SU-DHL-6 (cell line): ENCODE results near the gene NKD1.

Source experiments
- H2AFZ ChIP-seq: fragments of 200-600 bp; sonication (generic); 2 replicates; pipeline ENCODE4 v1.6.1; 2014; ENCODE audit warnings: low read depth, mild to moderate bottlenecking, moderate library complexity, mixed read lengths, antibody characterized with exemption, low read length; ENCODE audit not compliant: severe bottlenecking
- H3F3A ChIP-seq: fragments of 200-600 bp; shearing (Covaris generic); 2 replicates; pipeline ENCODE4 v1.6.0; 2016; ENCODE audit warnings: antibody characterized with exemption, mild to moderate bottlenecking; ENCODE audit not compliant: insufficient read depth
- H3K27ac ChIP-seq: fragments of 200-600 bp; sonication (generic); 2 replicates; pipeline ENCODE4 v1.5.1; 2016; ENCODE audit warnings: low read depth, mild to moderate bottlenecking, low read length, moderate library complexity, mixed read lengths
- H3K27me3 ChIP-seq: fragments of 200-600 bp; sonication (generic), shearing (Covaris generic); 2 replicates; pipeline ENCODE4 v1.6.0; 2014; ENCODE audit warnings: mild to moderate bottlenecking, low read length
- H3K36me3 ChIP-seq: fragments of 200-600 bp; sonication (generic); 2 replicates; pipeline ENCODE4 v1.6.1; 2014; ENCODE audit warnings: mild to moderate bottlenecking, low read length, mixed read lengths
- H3K4me2 ChIP-seq: fragments of 300-600, 200-600 bp; shearing (Covaris generic), sonication (generic); 2 replicates; pipeline ENCODE4 v1.6.0; 2014; ENCODE audit warnings: low read length, low read depth, mild to moderate bottlenecking; ENCODE audit not compliant: poor library complexity, severe bottlenecking
- H3K4me3 ChIP-seq: fragments of 200-600 bp; sonication (generic); 2 replicates; pipeline ENCODE4 v1.5.1; 2014; ENCODE audit warnings: antibody characterized with exemption, low read length, mild to moderate bottlenecking, mixed read lengths; ENCODE audit not compliant: insufficient read depth, poor library complexity, severe bottlenecking
- H3K79me2 ChIP-seq: fragments of 200-600 bp; sonication (generic); 2 replicates; pipeline ENCODE4 v1.6.1; 2014; ENCODE audit warnings: mild to moderate bottlenecking, low read length, moderate library complexity; ENCODE audit not compliant: insufficient read depth
- H3K9ac ChIP-seq: fragments of 200-600 bp; sonication (generic); 2 replicates; pipeline ENCODE4 v1.7.0; 2014; ENCODE audit warnings: mild to moderate bottlenecking, low read length
- H3K9me2 ChIP-seq: fragments of 200-600 bp; sonication (generic); replicated peaks from 2 replicates; pipeline ENCODE4 v1.6.1; 2014; ENCODE audit warnings: low read length; ENCODE audit not compliant: insufficient read depth
- H3K9me3 ChIP-seq: fragments of 200-600 bp; sonication (generic); 2 replicates; pipeline ENCODE4 v1.6.1; 2014; ENCODE audit warnings: low read length, mixed read lengths; ENCODE audit not compliant: insufficient read depth
- H4K20me1 ChIP-seq: fragments of 200-600 bp; sonication (generic); 2 replicates; pipeline ENCODE4 v1.6.1; 2014; ENCODE audit warnings: low read depth, mild to moderate bottlenecking, antibody characterized with exemption, low read length, moderate library complexity, mixed read lengths
- EZH2phosphoT487 ChIP-seq: fragments of 200-600 bp; sonication (generic), shearing (Covaris generic); conservative IDR thresholded peaks from 2 replicates; pipeline ENCODE4 v1.6.1; 2018; ENCODE audit warnings: mild to moderate bottlenecking, antibody characterized with exemption, low read length, moderate library complexity, mixed read lengths
- TF ChIP-seq, protein P1 (sequence below): fragments of 200-600 bp; sonication (generic); IDR thresholded peaks from one replicate; pipeline ENCODE4 v1.5.1; 2017; ENCODE audit warnings: antibody characterized with exemption, mild to moderate bottlenecking, low read length, moderate library complexity; ENCODE audit not compliant: insufficient read depth, poor library complexity, severe bottlenecking

Gene NKD1

GRCh38 chr16:50585331-50585776 is 37.2 kb downstream of the NKD1 start:
- H3K9me3 ChIP-seq = no peaks in the 10 kb centered on the region
- H3K9ac ChIP-seq = no peak overlapping the region
- no peaks in the 10 kb centered on the region for H3K79me2 ChIP-seq
- TF ChIP-seq, protein P1, sequence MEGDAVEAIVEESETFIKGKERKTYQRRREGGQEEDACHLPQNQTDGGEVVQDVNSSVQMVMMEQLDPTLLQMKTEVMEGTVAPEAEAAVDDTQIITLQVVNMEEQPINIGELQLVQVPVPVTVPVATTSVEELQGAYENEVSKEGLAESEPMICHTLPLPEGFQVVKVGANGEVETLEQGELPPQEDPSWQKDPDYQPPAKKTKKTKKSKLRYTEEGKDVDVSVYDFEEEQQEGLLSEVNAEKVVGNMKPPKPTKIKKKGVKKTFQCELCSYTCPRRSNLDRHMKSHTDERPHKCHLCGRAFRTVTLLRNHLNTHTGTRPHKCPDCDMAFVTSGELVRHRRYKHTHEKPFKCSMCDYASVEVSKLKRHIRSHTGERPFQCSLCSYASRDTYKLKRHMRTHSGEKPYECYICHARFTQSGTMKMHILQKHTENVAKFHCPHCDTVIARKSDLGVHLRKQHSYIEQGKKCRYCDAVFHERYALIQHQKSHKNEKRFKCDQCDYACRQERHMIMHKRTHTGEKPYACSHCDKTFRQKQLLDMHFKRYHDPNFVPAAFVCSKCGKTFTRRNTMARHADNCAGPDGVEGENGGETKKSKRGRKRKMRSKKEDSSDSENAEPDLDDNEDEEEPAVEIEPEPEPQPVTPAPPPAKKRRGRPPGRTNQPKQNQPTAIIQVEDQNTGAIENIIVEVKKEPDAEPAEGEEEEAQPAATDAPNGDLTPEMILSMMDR = no peak
- no peak for TF ChIP-seq EZH2phosphoT487
- no peaks in the 10 kb centered on the region for H3K27me3 ChIP-seq
- no peaks in the 10 kb centered on the region for H3F3A ChIP-seq
- H3K4me2 ChIP-seq = no peak overlapping the region
- no peak overlapping the region for H3K27ac ChIP-seq
- H4K20me1 ChIP-seq = no peaks in the 10 kb centered on the region
- no peak overlapping the region for H3K4me3 ChIP-seq
- H3K9me2 ChIP-seq = no peaks in the 10 kb centered on the region
- H2AFZ ChIP-seq = no peak overlapping the region
- no peaks in the 10 kb centered on the region for H3K36me3 ChIP-seq

DNA sequence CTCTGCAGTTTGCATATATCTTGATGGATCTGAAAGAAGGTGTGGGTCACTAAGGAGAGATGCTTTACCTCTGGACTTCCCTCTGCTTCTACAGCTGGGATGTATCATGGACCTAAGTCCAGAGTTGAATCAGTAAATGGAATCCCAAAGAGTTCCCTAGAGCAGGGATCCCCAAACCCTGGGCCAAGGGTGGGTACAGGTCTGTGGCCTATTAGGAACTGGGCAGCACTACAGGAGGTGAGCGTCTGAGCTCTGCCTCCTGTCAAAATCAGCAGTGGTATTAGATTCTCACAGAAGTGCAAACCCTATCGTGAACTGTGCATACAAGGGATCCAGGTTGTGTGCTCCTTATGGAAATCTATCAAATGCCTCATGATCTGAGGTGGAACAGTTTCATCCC is 39.3 kb downstream of the NKD1 start:
- H3K4me3 ChIP-seq = no peak overlapping the region
- no peak overlapping the region for H2AFZ ChIP-seq
- no peak for TF ChIP-seq EZH2phosphoT487
- TF ChIP-seq, protein P1 = no peak
- no peaks in the 10 kb centered on the region for H3K27me3 ChIP-seq
- H4K20me1 ChIP-seq = no peaks in the 10 kb centered on the region
- no peaks in the 10 kb centered on the region for H3K9me3 ChIP-seq
- H3K79me2 ChIP-seq = no peaks in the 10 kb centered on the region
- no peaks in the 10 kb centered on the region for H3F3A ChIP-seq
- H3K4me2 ChIP-seq = no peak overlapping the region
- H3K9me2 ChIP-seq = no peaks in the 10 kb centered on the region
- no peak overlapping the region for H3K27ac ChIP-seq
- no peaks in the 10 kb centered on the region for H3K36me3 ChIP-seq
- no peak overlapping the region for H3K9ac ChIP-seq

DNA sequence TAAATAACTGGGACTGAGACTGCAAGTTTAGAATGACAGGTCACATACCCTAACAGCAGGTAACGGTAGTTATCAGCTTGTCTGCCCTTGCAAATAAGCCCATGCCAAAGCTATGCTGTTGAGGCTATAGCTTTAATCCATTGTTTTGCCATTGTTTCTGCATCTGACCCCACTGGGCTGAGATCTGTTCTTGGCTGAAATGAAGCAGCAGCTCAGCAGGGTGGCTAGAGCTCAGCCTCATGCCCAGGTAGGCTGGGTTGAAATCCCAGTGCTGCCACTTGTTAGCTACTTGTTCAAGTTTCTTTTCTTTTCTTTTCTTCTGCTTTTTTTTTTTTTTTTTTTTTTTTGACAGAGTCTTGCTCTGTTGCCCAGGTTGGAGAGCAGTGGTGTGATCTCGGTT is 40.1 kb downstream of the NKD1 start:
- Histone ChIP-seq H4K20me1 (no peaks in the 10 kb centered on the region), H3K27me3 (no peaks in the 10 kb centered on the region), H3K9me2 (no peaks in the 10 kb centered on the region), H3K36me3 (no peaks in the 10 kb centered on the region), H2AFZ (no peak overlapping the region), H3F3A (no peaks in the 10 kb centered on the region), H3K27ac (no peak overlapping the region), H3K4me3 (no peak overlapping the region), H3K79me2 (no peaks in the 10 kb centered on the region), H3K9me3 (no peaks in the 10 kb centered on the region), H3K9ac (no peak overlapping the region), H3K4me2 (no peak overlapping the region)
- TF ChIP-seq EZH2phosphoT487 = no peak
- TF ChIP-seq, protein P1 = no peak

DNA sequence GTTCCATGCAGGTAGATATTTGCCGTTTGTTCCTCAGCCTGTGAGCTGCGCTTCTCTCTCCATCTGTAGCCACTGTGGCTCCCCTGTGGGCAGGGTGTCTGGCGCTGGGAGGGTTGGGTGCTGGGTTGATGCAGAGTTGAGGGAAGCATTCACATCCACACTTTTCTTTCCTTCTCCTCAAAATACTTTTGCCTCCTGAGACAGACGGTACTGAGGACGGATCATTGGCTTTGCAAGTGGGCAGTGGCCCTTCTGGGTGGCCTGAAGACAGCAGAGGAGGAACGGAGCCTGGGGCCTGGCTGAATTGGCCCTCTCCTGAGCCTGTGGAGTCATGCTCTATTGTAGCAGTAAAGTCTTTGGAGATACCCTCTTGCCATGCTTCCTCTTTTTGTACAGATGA is 43.0 kb downstream of the NKD1 start:
- no peaks in the 10 kb centered on the region for H3F3A ChIP-seq
- H3K4me3 ChIP-seq = no peak overlapping the region
- no peaks in the 10 kb centered on the region for H4K20me1 ChIP-seq
- no peaks in the 10 kb centered on the region for H3K79me2 ChIP-seq
- no peak overlapping the region for H3K9ac ChIP-seq
- H3K27ac ChIP-seq = no peak overlapping the region
- H3K4me2 ChIP-seq = no peak overlapping the region
- no peaks in the 10 kb centered on the region for H3K27me3 ChIP-seq
- no peaks in the 10 kb centered on the region for H3K9me3 ChIP-seq
- no peaks in the 10 kb centered on the region for H3K9me2 ChIP-seq
- TF ChIP-seq, protein P1 = no peak
- TF ChIP-seq EZH2phosphoT487 = no peak
- no peak overlapping the region for H2AFZ ChIP-seq
- H3K36me3 ChIP-seq = no peaks in the 10 kb centered on the region
